HG02870 (cell line): ENCODE results near the gene CDC14B.
"Not testable (repeated sequence)": the region's sequence is repeated elsewhere in the genome, so short reads cannot be mapped to it uniquely, and the experiment has no call there.

Experiments
- ATAC-seq: cut with Tn5 transposase; IDR thresholded peaks from one replicate; pipeline ENCODE4 v1.9.1; 2021; ENCODE audit warnings: mild to moderate bottlenecking, moderate library complexity; ENCODE audit not compliant: unreplicated experiment

The CDC14B gene

DNA sequence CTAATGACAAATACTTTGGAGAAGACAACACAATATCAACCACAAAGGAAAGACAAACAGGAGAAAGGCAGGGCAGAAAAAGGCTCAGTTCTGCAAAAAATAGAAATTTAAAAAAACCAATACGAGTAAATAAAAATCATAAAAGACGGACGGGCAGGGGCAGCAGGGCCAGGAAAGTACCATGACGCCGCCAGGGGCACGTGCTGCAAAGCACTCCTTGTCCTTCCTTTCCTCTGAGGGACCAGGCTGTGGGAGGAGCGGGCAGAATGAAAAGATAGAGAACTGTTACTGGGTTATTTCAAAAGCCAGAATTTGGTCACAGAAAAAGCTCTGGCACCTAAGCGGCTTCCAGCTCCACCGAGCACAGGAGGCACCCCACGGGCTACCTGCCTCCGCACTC, 115.7 kb downstream of the CDC14B start:
- ATAC-seq = no peak

DNA sequence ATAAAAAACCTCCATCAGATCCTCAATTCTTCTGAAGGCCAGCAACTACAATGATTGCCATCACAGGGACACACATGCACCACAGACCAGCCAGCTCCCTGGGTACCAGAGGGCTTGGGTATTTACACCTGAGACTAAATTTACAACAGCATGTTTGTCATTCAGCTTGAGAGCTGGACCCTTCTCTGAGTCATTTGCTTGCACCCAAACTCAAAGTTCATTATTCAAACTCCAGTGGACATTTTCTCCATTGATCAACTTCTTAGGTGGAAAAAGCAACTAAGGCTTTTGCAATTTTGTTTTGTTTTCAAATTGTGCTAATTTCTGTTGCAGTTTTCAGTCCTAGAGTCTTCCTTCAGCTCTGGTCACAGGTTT, 116.3 kb downstream of the CDC14B start:
- ATAC-seq = not testable (repeated sequence)

DNA sequence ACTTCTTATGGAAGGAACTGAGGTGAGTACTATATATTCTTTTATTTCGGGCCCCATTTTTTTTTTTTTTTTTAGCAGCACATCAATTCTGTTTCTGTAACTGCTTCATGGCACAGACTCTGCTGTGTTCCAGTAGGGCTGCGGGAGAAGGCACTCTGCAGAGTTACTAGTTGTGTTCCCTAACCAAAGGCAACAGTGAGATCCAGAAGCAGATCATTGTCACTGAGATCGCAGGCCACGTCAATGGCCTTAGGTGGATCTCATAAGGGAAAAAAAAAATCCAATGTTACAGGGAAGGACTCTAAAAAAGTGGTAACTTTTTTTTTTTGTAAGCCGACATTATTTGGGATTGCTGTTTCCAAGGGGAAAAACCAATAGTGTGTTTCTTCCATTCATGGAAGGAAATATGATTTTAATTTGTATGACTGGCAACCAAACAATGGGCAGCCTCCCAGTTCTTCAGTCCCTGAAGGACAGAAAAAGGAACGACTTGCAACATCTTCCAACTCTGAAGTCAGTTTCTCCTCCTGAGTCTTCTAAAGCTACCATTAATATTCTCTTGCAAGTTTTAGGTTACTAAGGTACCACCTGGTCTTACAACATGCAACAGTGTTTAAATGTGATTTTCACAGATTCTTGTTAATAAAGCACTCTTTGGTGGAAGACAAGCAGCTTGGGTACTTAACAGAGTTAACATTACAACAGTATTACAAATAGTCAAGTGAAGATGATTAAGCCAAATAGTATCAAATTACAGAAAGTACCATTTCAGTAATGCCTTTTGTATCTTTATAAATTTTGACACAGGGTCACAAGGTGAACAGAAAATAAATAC, 116.9 kb downstream of the CDC14B start:
- no peak for ATAC-seq

DNA sequence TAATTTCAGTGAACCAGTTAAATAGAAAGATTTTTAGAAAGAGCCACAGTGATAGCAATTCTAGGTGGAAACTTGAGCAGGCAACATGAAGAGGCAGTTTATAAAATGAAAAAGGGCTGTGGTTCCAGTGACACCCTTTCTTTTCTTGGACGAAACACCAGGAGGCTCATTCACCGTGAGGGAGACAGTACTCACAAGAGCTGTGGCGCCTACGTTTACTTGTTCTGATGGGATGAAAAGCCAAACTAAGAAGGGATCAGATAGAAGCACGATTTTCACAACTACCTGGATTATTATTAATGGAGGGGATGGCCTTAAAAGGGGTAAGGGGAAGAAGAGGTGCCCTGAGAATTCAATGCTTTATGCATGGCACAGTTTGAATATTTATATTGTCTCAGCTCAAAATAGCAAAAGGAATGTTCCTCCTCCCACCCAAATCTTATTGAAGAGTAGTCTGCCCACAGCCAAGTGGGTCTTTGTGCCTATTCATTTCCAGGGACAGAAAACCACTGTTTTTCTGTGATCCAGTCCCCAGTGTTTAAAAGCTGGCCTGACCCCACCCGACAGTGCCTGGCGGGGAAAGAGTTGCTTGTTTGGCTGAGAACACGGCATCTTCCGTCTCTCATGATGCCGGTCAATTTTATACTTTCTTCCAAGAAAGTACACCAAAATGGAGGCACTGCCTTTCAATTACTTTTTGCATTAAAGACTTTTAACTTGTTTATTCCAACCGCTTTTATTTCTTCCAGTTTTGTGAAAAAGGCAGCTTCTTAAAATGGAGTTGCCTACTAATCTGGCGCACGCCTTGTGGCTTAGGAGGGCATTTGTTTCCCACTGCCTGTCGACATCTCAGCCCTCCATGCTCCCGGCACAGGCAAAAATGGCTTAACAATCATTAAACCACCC, 117.8 kb downstream of the CDC14B start:
- ATAC-seq = no peak

DNA sequence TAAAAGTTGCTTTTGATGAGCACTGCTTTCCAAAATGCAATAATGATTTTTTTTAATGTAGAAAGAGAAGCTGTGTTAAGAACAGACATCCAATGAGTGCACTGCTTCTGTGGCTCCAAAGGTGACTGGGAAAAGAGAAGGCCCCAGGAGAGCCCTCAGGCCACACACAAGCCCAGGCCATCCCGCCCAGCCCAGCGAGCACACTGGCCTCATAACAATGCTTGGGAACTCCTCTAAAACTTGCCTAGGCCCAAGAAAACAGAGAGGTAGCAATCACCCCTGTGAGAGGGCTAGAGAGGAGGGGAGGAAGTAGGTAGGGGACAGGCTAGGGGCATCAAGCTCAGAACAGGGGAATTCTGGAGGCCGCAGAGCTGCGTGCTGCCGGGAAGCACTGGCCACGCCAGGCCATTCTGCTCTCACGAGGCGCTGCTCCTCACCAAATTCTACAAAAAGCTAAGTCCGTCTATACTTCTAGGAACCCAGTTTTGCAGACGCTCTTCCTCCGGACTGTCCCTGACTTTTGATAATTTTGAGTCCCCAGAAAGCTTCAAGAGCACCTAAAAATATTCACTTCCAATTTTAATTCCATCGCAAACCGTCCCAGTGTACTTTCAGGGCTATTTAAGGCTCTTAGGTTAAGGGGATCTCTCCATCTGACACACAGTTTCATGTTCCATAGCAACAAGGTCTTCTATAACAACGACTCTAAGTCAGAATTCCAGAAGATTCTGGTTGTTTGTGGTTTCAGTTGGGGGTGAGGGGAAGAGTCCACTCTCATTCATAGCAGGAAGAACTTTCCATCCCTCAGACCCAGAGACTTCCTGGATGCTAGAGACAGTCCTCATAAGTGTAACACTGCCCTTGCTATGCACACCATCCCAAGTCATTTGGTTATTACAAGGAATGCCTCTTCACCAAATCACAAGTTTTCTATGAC, 118.7 kb downstream of the CDC14B start:
- no peak for ATAC-seq

DNA sequence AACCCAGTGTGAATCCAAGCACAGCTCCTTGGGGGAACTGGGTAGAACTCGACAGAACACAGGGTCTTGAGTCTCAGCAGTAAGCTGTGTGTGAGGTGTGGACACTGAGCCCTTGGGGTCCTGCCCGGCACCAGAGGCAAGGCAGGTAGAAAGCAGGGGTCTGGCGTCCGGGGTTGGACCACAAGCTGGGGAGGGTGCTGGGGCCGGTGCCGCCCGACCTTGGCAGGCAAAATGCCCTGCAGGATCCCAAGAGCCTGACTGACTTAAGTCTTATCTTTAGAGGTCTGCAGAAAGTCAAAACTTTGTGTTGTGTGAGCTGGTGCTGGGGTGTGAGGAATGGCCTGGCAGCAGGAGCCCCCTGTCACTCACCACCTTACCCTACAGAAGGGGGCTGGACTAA, 120.4 kb downstream of the CDC14B start:
- no peak for ATAC-seq

DNA sequence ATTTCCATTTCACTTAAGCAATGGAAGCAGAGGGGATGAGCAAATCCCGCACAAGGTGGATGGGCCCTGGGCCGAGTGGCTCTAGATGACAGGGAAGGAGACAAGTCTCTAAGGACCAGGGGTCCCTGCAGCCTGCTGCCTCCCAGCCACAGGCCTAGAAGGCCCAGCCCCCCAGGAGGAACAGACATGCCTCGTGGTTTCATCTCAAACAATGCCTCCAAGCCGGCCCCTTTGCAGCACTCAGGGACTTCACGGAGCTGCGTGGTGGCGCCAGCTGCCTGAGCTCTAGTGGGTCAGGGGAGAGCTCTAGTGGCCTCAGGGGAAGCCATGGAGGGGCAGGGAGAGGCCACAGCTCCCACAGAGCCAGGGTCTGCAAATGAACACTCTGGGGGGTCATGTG, 120.8 kb downstream of the CDC14B start:
- no peak for ATAC-seq

DNA sequence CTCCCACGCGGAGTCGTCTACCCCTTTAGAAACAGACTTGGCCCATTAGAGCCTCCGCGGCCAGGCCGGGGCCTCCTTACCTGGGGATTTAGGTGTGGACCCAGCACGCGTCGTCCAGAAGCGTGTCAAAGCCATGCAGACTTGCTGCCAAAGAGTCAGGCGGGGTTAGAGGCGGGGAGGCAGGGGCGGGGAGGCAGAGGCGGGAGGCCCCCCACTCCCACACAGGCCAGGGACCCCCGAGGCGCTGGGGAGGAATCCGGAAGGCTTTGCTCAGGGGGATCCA, 122.6 kb downstream of the CDC14B start:
- ATAC-seq = no peak

DNA sequence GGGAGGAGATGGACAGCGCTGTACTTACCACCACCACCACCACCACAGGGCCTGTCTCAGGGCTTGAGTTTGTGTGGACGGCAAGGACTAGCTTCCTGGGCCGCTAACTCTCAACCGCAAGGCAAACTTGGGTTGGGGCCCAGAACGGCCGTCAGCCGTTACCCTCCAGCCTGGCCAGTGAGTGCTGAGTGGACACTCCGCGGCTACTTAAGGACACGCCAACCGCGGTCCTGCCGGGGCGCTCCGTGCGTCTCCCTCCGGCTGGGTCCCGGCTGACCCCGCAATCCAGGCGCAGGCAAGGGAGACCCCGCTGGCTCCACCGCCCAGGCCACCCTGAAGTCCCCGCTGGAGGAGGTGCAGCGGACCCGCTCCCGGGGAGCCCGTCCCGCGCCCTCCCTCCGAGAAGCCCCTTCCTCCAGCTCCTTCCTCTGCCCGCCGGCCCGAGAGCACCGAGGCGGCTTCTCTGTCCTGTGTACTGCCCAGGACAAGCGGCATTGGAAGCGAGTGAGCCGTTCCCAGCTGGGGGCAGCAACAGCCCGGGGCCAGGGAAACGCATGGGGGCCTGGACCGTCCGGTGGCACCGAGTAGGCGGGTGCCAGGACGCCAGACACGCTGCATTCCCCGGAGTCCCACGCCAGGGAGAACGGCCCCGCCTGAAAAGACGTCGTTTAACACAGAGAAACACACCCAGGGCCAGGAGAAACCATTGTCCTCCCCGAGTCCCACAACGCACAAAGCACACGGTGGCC, 123.1 kb downstream of the CDC14B start:
- no peak for ATAC-seq

DNA sequence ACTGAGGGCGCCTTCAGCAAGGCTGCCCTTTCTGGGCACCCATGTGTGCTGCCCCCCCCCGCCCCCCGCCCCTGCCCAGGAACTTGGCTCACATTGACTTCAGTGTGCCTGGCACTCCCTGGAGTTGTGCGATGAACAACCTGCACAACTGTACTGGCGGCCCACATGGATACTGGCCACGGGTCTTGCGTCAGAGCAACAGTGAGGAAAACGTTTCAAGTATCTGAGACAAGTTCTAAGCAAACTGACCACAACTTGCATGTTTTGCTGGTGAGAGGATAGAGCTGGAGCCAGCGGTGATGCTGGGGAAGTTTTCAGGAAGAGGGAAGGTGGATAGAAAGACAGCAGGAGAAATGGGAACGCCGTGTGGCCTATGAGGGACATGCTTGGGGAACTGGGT, 124.3 kb downstream of the CDC14B start:
- ATAC-seq = no peak

DNA sequence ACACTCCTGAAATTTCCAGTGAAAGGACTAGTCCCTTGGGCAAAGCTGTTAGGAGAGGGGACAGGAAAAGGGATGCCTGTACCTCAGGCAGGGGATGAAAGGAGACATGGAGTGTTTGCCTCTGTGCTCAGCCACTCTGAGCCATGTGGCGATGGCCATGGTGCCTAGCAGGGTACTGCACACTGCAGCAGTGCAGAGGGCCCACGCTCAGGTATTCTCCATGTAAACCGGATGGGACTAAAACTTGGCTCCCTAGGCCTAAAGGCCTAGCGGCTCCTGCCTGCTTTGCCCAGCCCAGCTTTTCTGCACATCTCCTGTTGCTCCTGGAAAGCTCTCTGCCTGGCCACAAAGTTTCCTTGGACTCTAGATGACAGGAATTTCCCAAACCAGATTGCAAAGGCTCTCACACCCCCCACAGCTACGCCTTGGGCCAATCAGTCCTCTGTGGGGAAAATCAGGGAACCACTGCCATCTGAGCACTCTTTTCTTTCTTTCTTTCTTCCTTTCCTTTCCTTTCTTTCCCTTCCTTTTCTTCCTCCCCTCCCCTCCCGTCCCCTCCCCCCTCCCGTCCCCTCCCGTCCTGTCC, 125.3 kb downstream of the CDC14B start:
- ATAC-seq = no peak

DNA sequence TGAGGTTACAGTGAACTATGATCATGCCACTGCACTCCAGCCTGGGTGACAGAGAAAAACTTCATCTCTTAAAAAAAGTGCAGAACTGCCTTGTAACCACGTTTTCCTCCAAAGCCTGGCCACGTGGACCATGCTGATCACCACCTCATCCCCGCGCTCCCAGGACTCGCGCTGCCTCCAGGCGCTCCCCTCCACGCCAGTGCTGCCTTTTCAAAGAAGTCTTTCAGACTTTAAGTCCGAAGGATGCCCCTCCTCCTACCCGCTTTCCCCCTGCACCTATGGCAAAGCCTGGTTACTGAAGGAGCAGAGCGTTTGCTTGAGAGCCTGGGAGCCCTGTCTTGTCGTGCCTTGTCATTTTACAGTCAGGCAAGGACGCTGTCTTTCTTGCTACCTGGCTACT, 125.9 kb downstream of the CDC14B start:
- no peak for ATAC-seq

DNA sequence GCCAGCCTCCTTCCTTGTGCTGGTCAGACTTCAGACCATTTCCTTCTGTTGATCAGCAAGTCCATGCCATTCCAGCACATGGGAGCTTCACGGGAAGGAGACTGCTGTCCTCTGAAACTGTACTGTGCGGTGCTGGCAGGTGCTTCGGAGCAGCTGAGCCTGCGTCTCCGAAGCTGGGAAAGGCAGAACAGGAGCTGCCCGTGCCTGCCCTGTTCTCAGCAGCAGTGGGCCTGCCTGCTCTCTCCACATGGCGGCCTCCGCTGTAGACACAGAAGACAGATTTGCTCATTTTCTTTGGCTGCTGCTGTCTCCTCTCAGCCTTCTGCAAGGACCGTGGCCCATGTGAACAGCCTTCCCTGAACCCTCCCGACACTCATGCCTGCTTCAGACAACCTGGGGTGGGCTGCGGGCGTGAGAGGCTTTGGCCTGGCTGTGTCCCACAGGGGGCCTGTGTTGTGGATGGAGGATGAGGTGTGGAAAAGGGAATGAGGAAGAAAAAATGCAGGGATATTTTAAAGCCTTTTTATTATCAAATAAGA, 126.6 kb downstream of the CDC14B start:
- no peak for ATAC-seq

DNA sequence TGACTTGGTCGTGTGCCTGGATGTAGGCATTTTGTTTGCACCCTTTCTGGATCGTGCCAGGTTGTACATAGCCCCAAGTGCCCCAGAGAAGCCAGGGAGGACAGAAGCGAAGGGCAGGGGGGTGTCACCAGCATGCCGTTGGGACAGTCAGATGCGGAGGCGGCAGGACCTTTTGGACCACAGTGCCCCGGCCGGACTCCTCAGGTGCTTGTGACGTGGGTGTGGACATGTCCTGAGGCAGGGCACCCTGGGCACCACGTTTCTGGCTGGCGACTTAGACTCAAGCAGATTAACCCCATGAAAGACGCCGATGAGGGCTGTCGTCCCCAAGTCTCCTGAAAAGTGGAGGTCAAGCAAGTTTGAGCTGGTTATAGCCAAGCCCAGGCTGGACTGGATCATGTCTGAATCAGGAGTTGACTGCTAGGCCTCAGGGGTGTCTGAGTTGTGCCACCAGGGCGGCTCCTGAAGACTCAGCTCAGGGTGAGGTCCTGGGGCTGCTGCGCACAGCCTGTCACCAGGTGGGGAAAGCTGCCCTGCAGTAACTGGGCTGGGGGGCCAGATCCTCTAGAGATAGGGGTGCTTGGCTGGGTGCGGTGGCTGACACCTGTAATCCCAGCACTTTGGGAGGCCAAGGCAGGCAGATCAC, 127.6 kb downstream of the CDC14B start:
- no peak for ATAC-seq

DNA sequence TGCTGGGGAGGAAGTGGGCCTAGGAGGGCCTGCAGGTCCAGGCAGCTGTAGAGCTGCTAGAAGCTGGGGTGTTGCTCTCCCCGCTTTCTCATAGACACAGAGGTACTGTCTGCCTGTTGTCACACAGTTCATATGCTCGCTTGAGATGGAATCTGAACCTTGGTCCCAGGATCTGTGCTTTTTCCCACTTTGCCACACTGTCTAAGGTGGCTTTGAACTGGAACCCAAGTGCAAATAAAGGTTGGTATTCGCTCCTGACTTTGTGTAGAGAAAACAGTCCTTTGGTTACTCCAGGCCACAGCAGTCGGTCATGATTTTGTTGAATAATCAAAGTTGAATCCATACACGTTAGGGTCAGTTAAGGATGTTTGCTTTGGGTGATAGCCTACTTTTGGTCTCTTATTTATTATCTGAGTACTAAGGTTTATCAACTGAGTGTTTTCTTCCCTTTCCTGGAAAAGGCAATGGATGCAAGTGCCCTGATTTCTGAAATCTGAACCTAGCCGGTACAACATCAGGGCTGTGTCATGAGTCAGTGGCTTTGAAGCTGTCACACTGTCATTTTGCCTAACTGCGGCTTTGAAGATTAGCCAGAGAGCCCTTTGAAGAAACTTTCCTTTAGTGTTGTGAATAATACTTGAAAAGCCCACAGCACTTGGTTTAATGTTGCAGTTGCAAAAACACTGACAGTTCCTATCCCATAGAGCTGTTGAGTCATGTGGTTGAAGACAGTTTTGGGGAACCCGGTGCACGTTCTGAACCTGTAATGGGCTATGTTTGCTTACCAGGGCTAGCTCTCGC, 128.4 kb downstream of the CDC14B start:
- no peak for ATAC-seq

DNA sequence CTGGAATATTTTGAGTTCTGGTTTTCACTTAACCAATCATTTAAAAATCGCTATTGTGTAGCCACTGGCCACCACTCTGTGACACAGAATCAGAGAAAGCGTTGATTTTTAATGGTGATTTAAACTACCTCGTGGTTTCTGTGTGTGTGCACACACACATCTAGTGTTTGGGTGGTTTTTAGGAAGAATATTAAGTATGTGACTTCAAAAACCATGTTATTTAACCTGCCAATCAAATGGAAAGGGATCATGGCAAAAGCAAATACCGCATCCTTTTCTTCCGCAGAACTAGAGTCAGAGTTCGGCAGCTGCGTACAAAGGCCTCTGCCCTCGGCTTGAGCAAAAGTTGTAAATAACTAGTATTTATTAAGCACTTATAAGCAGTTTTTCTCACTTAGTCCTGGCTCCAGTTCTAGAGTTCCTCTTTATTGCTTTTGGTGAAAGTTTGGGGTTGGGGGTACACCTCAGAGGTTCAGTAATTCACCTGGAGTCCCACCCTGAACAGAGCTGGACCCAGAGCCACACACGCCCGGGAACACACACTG, 129.0 kb downstream of the CDC14B start:
- no peak for ATAC-seq

DNA sequence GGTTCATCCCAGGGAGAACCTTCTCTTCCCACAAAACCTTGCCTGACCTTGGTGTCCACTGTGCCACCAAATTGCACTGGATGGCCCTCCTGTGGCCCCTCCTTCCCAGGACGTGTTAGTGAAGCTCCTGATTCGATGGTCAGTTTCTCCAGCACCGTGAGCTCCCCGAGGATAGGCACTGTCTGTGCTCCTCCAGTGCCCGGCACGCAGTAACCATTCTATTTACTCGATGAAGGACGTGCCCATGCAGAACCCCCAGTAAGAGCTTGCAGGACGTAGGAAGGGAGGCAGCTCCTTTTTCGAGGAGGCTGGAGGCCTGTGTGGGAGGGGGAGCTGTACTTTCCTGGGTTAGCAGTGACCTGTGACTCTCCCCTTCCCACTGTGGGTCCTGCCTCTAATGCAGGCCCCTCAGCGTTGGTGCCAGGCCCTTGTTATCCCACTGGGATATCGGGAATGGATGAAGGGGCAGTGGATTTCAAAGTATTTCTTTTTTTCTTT, 130.1 kb downstream of the CDC14B start:
- no peak for ATAC-seq

DNA sequence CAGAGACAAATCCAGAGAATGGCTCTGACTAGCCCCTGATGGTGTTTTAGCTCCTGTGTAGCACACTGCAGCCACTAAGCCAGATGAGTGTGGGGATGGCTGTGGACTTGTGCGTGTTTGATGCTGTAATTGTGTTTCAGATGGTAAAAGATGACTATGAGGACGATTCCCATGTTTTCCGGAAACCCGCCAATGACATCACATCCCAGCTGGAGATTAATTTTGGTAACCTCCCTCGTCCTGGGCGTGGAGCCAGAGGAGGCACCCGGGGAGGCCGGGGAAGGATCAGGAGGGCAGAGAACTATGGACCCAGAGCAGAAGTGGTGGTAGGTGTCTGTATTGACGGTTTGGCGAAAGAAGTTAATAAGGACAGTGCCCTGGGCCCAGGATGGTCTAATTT, 131.7 kb downstream of the CDC14B start:
- ATAC-seq = no peak
